ENCODE measurements around the gene ZSWIM4. TPM values are rescaled to one million over a fixed set of nuclear protein-coding genes. Genes with fewer than 3 reads are reported as not detected.

The ZSWIM4 gene
- total and polyA plus RNA-seq, 2 of the 13 experiments (the other 11 are each of a cell fraction or from before 2014, with no cell fraction given): 0.33 to 0.86 TPM

DNA sequence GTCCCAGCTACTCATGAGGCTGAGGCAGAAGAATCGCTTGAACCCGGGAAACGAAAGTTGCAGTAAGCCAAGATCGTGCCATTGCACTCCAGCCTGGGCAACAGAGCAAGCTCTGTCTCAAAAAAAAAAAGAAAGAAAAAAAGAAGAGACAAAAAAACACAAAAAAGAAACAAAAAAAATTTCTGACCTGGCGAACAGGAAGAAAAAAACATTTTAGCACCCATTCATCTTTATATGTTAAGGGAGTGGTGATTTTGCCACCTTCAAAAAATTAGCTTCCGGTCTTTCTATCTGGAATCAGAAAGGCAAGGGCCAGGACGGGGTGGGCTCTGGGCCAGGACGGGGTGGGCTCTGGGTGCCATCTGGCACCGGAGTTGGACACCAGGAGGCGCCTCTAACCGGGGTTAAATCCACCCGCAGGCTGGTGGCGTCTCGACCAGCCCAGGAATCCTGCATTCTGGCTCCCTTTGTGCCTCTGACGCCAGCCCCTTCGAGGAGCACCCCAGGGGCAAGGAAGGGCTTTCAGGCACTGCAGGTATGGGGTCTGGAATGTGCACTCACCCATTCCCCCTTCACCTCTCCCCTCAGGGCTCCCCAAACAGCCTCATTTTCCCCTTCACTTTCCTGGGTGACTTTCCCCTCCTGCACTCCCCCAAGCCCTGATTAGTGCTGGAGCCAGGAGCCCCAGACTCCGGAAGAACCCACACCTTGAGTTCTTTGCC is 10.4 kb upstream of the ZSWIM4 start (continued):
- TF ChIP-seq HBP1 (CRISPR knock-in tag; IDR thresholded peaks at IDR 0.05; ENCODE audit: low read depth): no peak
- TF ChIP-seq, protein P1, sequence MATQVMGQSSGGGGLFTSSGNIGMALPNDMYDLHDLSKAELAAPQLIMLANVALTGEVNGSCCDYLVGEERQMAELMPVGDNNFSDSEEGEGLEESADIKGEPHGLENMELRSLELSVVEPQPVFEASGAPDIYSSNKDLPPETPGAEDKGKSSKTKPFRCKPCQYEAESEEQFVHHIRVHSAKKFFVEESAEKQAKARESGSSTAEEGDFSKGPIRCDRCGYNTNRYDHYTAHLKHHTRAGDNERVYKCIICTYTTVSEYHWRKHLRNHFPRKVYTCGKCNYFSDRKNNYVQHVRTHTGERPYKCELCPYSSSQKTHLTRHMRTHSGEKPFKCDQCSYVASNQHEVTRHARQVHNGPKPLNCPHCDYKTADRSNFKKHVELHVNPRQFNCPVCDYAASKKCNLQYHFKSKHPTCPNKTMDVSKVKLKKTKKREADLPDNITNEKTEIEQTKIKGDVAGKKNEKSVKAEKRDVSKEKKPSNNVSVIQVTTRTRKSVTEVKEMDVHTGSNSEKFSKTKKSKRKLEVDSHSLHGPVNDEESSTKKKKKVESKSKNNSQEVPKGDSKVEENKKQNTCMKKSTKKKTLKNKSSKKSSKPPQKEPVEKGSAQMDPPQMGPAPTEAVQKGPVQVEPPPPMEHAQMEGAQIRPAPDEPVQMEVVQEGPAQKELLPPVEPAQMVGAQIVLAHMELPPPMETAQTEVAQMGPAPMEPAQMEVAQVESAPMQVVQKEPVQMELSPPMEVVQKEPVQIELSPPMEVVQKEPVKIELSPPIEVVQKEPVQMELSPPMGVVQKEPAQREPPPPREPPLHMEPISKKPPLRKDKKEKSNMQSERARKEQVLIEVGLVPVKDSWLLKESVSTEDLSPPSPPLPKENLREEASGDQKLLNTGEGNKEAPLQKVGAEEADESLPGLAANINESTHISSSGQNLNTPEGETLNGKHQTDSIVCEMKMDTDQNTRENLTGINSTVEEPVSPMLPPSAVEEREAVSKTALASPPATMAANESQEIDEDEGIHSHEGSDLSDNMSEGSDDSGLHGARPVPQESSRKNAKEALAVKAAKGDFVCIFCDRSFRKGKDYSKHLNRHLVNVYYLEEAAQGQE (IDR thresholded peaks at IDR 0.05; ENCODE audit: borderline replicate concordance in 1 of 2, low read depth in 1 of 2, low read length in 2 of 2): no peak
- TF ChIP-seq NFKBIZ (CRISPR knock-in tag; IDR thresholded peaks at IDR 0.05): no peak
- no peak for TF ChIP-seq ZNF460 (CRISPR knock-in tag; IDR thresholded peaks at IDR 0.05; ENCODE audit: borderline replicate concordance)
- TF ChIP-seq ZNF567 (CRISPR knock-in tag; IDR thresholded peaks at IDR 0.05; ENCODE audit: borderline replicate concordance): no peak
- TF ChIP-seq DBP (CRISPR knock-in tag; IDR thresholded peaks at IDR 0.05; ENCODE audit: not compliant biosample characterization): no peak
- no peak for TF ChIP-seq MTA3 (CRISPR knock-in tag; IDR thresholded peaks at IDR 0.05)
- TF ChIP-seq ZNF816 (CRISPR knock-in tag; IDR thresholded peaks at IDR 0.05; ENCODE audit: borderline replicate concordance): no peak
- no peak for TF ChIP-seq MBNL3 (CRISPR knock-in tag; conservative IDR thresholded peaks at IDR 0.05)
- TF ChIP-seq FOXO4 (CRISPR knock-in tag; conservative IDR thresholded peaks at IDR 0.05): no peak
- TF ChIP-seq, protein P2, sequence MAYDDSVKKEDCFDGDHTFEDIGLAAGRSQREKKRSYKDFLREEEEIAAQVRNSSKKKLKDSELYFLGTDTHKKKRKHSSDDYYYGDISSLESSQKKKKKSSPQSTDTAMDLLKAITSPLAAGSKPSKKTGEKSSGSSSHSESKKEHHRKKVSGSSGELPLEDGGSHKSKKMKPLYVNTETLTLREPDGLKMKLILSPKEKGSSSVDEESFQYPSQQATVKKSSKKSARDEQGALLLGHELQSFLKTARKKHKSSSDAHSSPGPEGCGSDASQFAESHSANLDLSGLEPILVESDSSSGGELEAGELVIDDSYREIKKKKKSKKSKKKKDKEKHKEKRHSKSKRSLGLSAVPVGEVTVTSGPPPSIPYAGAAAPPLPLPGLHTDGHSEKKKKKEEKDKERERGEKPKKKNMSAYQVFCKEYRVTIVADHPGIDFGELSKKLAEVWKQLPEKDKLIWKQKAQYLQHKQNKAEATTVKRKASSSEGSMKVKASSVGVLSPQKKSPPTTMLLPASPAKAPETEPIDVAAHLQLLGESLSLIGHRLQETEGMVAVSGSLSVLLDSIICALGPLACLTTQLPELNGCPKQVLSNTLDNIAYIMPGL (CRISPR knock-in tag; IDR thresholded peaks at IDR 0.05; ENCODE audit: borderline replicate concordance in 1 of 2, low read depth in 1 of 2): peak; percentile 58 to 60; a peak in 3 of 4 replicates
- TF ChIP-seq NR2F1 (CRISPR knock-in tag; IDR thresholded peaks at IDR 0.05): no peak
- TF ChIP-seq CEBPZ (IDR thresholded peaks at IDR 0.05; ENCODE audit: low read length): no peak
- peak; percentile 26 for TF ChIP-seq YY1 (IDR thresholded peaks at IDR 0.05; ENCODE audit: insufficient read depth, insufficient replicate concordance, low read depth, low read length)
